Cardiac septum (tissue), 1 donor: ENCODE results near the gene AHRR. TPM values are rescaled to one million over a fixed set of nuclear protein-coding genes. Genes with fewer than 3 reads are reported as not detected.

Experiments
- DNase-seq: peaks from one replicate; pipeline ENCODE4 v3.0.0-alpha.2; 2020; ENCODE audit warnings: low spot score
- intact Hi-C: fragments of 100-400 bp; cut with DNase I; formaldehyde crosslinking; loops from one replicate; pipeline ENCODE4 v1.14.0; 2022
- total RNA-seq: library from RNA; stranded (reverse); fragmentation: NEBNext Ultra II Directional; extraction: Animal tissue kit (Norgen Biotek cat#: 25700); gene quantifications from one replicate; pipeline ENCODE4 v1.2.1, GENCODE V29; 2021
- donor health status: DM: no; HTN: no; CAD: no.

The AHRR gene
- total RNA-seq, 1 donor from 2014 or later = 0.73 TPM

GRCh38 chr5:474840-475661 lies 153.5 kb downstream of the AHRR start:
- intact Hi-C loops = loop anchor here (5.0 to 10.0 kb wide), 2 partner anchors 137 to 410 kb away; partner anchors contain the start of gene CEP72
- peak; percentile 72 for DNase-seq

- intact Hi-C loops = loop anchor here (10.0 kb wide), 1 partner anchor 409 kb away; no protein-coding TSS in a partner anchor
- no peak for DNase-seq
Measured at GRCh38 chr5:475704-476101, 154.2 kb downstream of the AHRR start.

GRCh38 chr5:476102-476813 lies 154.7 kb downstream of the AHRR start:
- DNase-seq = no peak
- intact Hi-C loops = loop anchor here (10.0 kb wide), 1 partner anchor 409 kb away; no protein-coding TSS in a partner anchor

GRCh38 chr5:476814-477175 lies 155.3 kb downstream of the AHRR start:
- DNase-seq = no peak
- intact Hi-C loops = loop anchor here (10.0 kb wide), 1 partner anchor 408 kb away; no protein-coding TSS in a partner anchor

DNA sequence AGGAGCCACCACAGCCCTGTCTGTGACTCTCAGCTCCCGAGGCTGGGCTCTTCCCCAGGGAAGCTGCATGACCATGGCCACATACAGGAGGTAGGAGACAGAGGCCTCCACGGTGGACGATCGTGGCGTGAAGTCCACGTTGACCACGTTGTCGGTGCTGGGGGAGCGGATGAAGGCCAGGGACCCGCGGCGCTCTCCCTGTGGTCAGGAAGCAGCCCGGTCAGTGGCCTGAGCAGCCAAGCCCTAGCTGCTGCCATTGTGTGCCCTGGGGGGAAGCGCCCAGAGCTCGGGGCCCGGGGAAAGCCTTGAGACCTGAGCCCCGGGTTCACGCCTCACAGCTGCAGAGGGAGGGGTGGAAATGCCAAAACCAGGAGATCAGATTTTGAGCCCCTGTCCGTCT lies 155.7 kb downstream of the AHRR start:
- DNase-seq = no peak
- intact Hi-C loops = loop anchor here (10.0 kb wide), 1 partner anchor 408 kb away; no protein-coding TSS in a partner anchor

DNA sequence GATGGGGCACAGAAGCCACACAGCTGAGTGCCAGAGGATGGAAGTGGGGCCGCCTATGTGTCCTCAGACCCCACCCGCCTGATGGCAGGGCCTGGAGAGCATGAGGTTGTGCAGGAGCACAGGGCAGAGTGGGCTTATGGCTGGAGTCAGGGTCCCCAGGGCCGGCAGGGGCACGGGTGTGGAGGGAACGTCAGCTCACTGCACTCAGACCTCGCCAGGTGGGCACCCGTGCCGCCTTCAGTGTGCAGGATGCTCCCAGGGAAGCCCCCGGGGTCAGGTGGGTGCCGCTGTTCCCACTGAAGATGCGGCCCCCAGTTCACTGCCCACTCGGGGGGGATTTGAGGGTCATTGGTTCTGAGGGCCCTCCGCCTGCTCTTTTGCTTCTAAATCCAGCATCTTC lies 156.4 kb downstream of the AHRR start:
- intact Hi-C loops = loop anchor here (10.0 kb wide), 1 partner anchor 407 kb away; no protein-coding TSS in a partner anchor
- no peak for DNase-seq

GRCh38 chr5:478369-478981 lies 157.0 kb downstream of the AHRR start:
- DNase-seq = no peak
- intact Hi-C loops = loop anchor here (10.0 kb wide), 1 partner anchor 406 kb away; no protein-coding TSS in a partner anchor

- DNase-seq = no peak
- intact Hi-C loops = loop anchor here (10.0 kb wide), 1 partner anchor 406 kb away; no protein-coding TSS in a partner anchor
Measured at GRCh38 chr5:478982-479535, 157.5 kb downstream of the AHRR start.

DNA sequence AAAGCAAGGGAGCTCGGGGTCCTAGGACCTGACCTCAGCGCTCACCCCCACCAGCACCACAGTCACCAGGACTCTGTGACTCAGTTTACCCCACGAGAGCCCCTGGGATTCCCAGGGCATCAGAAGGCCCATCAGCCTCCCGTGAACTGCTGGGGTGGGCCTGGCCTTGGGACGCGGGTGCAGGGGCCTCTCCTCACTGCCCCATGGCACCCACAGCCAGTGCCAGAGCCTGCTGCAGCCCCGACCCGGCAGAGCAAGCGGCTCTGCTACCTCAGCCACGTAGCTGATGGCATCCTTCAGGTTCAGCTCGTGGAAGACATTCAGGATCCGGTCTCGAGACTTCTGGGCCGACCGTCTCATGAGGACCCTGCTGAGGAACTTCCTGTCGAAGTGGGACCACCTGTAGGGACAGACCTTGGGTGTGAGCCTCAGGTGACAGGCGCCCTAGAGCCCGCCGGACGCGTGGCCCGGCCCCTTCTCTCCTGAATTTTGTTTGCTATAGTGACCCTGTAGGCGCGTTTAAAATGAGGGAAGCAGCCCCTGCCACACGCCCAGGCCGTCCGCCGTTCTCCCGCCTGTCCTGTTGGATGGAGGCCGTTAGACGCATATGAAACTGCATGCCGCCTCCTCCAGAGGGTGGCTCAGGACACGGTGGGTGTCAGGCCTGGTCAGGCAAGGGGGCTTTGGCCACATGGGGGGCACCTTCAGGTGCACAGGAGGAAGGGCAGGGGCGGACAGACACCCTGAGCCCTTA lies 158.2 kb downstream of the AHRR start:
- no peak for DNase-seq
- intact Hi-C loops = loop anchor here (10.0 kb wide), 1 partner anchor 405 kb away; no protein-coding TSS in a partner anchor

DNA sequence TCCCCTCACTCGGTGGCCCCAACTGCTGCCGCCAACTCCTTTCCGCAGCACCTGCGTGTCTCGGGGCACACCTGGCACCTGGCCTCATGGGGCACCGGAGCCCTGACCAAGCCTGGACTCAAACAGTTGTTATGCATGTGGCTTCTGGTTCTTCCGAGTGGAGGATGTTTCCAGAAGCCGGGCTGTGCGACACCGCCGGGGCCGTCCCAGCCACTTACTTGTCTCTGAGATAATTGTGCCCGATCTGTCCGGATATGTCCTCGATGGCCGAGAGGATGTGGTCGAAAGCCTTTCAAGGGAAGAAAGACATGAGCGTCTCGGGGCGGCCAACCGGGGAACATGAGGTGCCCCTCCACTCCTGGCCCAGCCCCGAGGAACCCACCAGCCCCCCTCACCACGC lies 159.8 kb downstream of the AHRR start:
- intact Hi-C loops = no loop called here
- DNase-seq = no peak

DNA sequence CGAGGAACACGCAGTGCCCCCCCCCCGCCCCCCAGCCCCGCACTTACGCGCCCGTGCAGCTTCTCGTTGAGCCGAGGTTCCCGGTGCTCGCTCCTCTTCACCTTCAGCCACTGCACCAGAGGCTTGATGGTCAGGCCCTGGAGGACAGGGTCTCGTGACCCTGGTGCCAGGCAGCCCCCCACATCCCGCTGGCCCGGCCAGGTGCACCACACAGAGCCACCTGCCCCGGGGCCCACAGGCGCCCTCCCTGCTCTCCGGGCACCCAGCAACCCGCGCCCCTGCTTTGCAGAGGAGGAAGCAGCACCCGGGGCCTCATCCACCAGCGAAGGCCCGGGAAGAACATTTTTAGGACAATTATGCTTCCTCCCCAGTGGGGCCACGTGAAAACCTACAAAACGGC lies 160.5 kb downstream of the AHRR start:
- no peak for DNase-seq

DNA sequence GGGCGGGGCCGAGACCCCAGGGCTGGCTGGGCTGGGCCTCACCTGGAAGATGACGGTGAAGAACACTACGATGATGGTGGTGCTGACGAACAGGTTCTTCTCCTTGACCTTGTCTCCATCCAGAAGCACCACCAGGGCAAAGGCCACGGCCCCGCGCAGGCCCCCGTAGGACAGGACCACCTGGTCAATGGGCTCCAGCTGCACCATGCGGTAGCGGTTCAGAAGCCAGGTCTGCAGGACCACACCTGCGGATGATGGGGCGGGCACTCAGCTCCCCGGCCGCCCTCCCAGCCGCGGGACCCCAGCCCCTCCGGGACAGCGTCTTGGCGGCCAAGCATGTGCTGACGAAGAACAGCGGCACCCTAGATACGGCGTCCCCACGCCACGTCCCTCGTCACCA lies 161.0 kb downstream of the AHRR start:
- intact Hi-C loops = no loop called here
- no peak for DNase-seq

More for the DNA sequence above, 160.5 kb downstream of the AHRR start:
- intact Hi-C loops = no loop called here

DNA sequence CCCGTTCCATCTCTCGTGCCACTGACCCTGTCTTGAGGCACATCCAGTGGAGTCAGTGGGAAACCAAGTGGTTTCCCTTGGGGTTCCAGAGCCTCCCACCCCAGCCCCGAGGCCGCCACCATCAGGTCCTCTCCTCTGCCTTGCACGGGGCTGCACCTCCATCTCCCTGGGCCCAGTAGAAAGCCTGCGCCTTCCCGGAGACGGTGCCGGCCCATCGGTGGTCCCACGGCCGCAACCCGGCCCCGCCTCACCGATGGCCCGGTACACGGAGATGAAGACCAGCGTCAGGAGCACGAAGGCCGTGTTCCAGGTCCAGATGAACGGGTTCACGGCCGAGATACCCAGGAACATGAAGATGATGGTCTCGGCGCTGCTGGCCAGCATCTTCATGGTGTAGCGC lies 161.5 kb downstream of the AHRR start:
- intact Hi-C loops = no loop called here
- DNase-seq = no peak

DNA sequence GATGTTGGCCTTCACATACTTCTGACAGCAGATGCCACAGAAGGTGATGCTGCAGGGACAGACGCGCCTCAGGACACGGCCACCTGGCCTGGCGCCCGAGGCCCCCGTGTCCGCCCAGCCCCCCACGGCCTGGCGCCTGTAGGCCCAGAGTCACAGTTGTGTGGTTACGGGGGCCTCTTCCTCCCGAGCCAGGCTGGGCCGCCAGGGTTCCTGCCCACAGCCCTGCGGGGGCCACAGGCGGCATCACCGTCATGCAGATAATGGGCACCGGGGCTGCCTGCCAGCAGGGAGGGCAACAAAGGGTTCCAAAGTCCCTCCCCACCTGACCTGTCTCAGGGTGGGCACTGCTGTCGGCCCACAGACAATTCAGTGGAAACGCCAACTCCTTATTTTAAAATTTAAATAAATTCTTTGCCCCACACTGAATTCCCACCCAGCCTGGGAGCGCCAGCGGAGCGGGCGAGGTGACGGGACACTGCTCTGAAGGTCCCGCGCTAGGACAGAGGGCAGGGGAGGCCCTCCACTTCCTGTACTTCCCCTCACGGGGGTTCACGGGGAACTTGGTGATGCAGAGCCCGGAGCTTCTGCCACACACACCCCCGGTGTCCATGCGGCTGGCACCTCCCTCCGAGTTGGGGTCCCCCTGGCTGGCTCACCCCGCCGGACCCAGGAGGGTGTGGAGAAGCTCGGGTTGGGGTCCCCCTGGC lies 162.1 kb downstream of the AHRR start:
- no peak for DNase-seq

GRCh38 chr5:484556-484955 lies 163.0 kb downstream of the AHRR start:
- DNase-seq = no peak
- intact Hi-C loops = no loop called here

More for the DNA sequence above, 162.1 kb downstream of the AHRR start:
- intact Hi-C loops = no loop called here

GRCh38 chr5:485113-485945 lies 163.8 kb downstream of the AHRR start:
- intact Hi-C loops = no loop called here
- no peak for DNase-seq

DNA sequence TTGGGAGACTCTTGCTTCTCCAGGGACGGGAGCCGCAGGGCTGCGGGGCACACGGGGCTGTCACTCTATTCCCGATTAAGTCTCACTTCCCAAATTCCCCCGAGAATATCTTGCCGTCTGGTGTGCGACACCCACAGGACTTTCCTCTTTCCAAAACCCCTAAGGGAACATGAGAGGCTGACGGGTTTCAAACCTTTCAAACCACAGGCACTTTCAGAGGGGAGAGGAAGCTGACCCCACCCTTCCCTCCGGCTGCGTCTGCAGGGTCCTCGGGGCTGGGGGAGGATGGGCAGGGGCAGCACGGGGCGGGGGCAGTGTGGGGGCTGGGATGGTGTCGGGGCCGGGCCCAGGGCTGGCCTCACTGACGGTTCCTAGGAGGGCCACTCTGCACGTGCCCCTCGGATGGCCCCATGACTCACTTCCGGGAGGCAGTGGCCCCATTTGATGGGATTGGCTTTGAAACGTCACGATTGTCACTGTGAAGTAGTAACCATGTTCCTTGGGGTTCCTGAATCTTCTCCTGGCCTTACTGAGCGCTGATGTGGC lies 164.5 kb downstream of the AHRR start:
- intact Hi-C loops = no loop called here
- DNase-seq = no peak
